HG03135 (cell line): ENCODE results near the gene TGIF2.
"Not testable (repeated sequence)": the region's sequence is repeated elsewhere in the genome, so short reads cannot be mapped to it uniquely, and the experiment has no call there.

Source experiments
- ATAC-seq: cut with Tn5 transposase; IDR thresholded peaks from one replicate; pipeline ENCODE4 v1.9.1; 2021; ENCODE audit warnings: mild to moderate bottlenecking, moderate library complexity; ENCODE audit not compliant: unreplicated experiment

The TGIF2 gene

GRCh38 chr20:36546111-36546736, 27.2 kb upstream of the TGIF2 start:
- no peak for ATAC-seq

- ATAC-seq, result no peak
Measured at GRCh38 chr20:36547186-36548005, 26.0 kb upstream of the TGIF2 start.

- ATAC-seq, result no peak
Measured at GRCh38 chr20:36548006-36548315, 25.4 kb upstream of the TGIF2 start.

GRCh38 chr20:36548704-36549627, 24.4 kb upstream of the TGIF2 start:
- ATAC-seq, result no peak

- ATAC-seq, result no peak
Measured at GRCh38 chr20:36549628-36549941, 23.8 kb upstream of the TGIF2 start.

- ATAC-seq, result no peak
Measured at GRCh38 chr20:36549942-36550789, 23.2 kb upstream of the TGIF2 start.

GRCh38 chr20:36550790-36551299, 22.6 kb upstream of the TGIF2 start:
- no peak for ATAC-seq

GRCh38 chr20:36555248-36555647, 18.1 kb upstream of the TGIF2 start:
- ATAC-seq, result no peak

- no peak for ATAC-seq
Measured at GRCh38 chr20:36562724-36563123, 10.7 kb upstream of the TGIF2 start.

- ATAC-seq, result no peak
Measured at GRCh38 chr20:36563374-36563773, 10.0 kb upstream of the TGIF2 start.

- ATAC-seq, result not testable (repeated sequence)
Measured at GRCh38 chr20:36564078-36564725, 9.2 kb upstream of the TGIF2 start.

- not testable (repeated sequence) for ATAC-seq
Measured at GRCh38 chr20:36564726-36565121, 8.7 kb upstream of the TGIF2 start.

- no peak for ATAC-seq
Measured at GRCh38 chr20:36565520-36565919, 7.9 kb upstream of the TGIF2 start.

GRCh38 chr20:36569847-36570429, 3.5 kb upstream of the TGIF2 start:
- ATAC-seq, result no peak

GRCh38 chr20:36571564-36572504, 1.6 kb upstream of the TGIF2 start:
- ATAC-seq, result no peak

- peak; percentile 25 for ATAC-seq
Measured at GRCh38 chr20:36572701-36573102, 695 bp upstream of the TGIF2 start.

- no peak for ATAC-seq
Measured at GRCh38 chr20:36573798-36574365, 485 bp downstream of the TGIF2 start.
